Measurements from ENCODE around the gene LILRA2.
"Not testable (repeated sequence)": the region's sequence is repeated elsewhere in the genome, so short reads cannot be mapped to it uniquely, and the experiment has no call there.

The LILRA2 gene

DNA sequence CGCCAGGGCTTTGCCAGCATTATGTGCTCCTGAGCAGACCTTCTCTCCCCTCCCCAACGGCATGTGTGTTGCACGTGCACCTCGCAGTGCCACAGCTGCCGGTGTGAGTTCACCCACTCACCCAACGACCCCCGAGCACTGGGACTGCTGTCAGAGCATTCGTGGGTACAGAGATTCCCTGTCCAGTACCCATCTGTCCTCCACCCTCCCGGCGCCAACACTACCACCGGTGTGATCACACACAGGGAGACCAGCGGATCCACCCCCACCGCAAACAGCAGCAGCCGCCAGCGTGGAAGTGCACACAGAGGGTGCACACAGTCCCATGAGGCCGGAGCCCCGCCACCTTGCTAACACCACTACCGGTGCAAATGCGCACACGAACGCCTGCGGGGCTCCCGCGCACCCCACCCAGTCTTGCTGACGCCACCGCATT is 35.8 kb downstream of the LILRA2 start:
- no peak for DNase-seq (ENCODE audit: low read depth, low spot score)
- Histone ChIP-seq H3K36me3 (ENCODE audit: insufficient read depth, low read length) (no peaks in the 10 kb centered on the region), H3K4me3 (no peak overlapping the region), H3K9ac (ENCODE audit: insufficient read length) (no peak overlapping the region), H3K9me3 (ENCODE audit: low read depth, low read length) (no peaks in the 10 kb centered on the region), H3K27ac (no peak overlapping the region)
- TF ChIP-seq FOXP2 (optimal IDR thresholded peaks at IDR 0.05; ENCODE audit: control extremely low read depth, extremely low read length, insufficient read depth) (no peak), POLR2AphosphoS5 (IDR thresholded peaks at IDR 0.05; ENCODE audit: borderline replicate concordance, low read depth, low read length) (no peak), EZH2 (IDR thresholded peaks at IDR 0.05) (no peak)

DNA sequence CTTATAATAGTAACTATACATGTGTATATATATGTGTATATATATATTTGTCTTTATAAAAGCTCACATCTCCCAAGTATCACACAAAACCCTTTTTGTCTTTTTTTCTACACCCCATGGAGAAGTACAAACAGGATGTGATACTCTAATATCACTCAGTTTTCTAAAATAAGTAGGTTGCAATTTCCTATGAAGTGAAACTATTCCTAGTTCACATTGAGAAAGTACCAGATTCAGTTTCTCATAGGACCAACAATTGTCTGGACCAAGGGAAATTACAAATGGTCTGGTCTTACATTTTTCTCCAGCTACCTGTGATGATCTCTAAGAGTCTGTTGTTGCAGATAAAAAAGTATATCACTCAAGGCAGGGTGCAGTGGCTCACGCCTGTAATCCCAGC is 38.8 kb downstream of the LILRA2 start:
- TF ChIP-seq POLR2AphosphoS5 (IDR thresholded peaks at IDR 0.05; ENCODE audit: borderline replicate concordance, low read depth, low read length) = no peak
- no peak for TF ChIP-seq FOXP2 (optimal IDR thresholded peaks at IDR 0.05; ENCODE audit: control extremely low read depth, extremely low read length, insufficient read depth)
- no peak for TF ChIP-seq EZH2 (IDR thresholded peaks at IDR 0.05)

DNA sequence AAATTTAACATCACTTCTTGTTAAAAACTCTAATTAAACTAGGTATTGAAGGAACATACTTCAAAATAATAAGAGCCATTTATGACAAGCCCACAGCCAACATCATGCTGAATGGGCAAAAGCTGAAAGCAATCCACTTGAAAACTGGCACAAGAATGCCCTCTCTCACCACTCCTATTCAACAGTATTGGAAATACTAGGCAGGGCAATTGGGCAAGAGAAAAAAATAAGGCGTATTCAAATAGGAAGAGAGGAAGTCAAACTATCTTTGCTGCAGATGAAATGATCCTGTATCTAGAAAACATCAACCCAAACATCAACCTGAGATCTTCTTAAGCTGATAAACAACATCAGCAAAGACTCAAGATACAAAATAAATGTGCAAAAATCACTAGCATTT is 41.1 kb downstream of the LILRA2 start:
- TF ChIP-seq FOXP2 (optimal IDR thresholded peaks at IDR 0.05; ENCODE audit: control extremely low read depth, extremely low read length, insufficient read depth) (no peak), EZH2 (IDR thresholded peaks at IDR 0.05) (no peak), POLR2AphosphoS5 (IDR thresholded peaks at IDR 0.05; ENCODE audit: borderline replicate concordance, low read depth, low read length) (no peak)
- Histone ChIP-seq H3K27ac (no peak overlapping the region), H3K9me3 (ENCODE audit: low read depth, low read length) (no peaks in the 10 kb centered on the region), H3K4me3 (no peak overlapping the region), H3K9ac (ENCODE audit: insufficient read length) (no peak overlapping the region), H3K36me3 (ENCODE audit: insufficient read depth, low read length) (no peaks in the 10 kb centered on the region)
- no peak for DNase-seq (ENCODE audit: low read depth, low spot score)

More for the DNA sequence above, 38.8 kb downstream of the LILRA2 start:
- no peak overlapping the region for H3K27ac ChIP-seq
- no peak overlapping the region for H3K9ac ChIP-seq (ENCODE audit: insufficient read length)
- no peaks in the 10 kb centered on the region for H3K36me3 ChIP-seq (ENCODE audit: insufficient read depth, low read length)
- no peak for DNase-seq (ENCODE audit: low read depth, low spot score)
- no peak overlapping the region for H3K4me3 ChIP-seq
- H3K9me3 ChIP-seq (ENCODE audit: low read depth, low read length) = no peaks in the 10 kb centered on the region

DNA sequence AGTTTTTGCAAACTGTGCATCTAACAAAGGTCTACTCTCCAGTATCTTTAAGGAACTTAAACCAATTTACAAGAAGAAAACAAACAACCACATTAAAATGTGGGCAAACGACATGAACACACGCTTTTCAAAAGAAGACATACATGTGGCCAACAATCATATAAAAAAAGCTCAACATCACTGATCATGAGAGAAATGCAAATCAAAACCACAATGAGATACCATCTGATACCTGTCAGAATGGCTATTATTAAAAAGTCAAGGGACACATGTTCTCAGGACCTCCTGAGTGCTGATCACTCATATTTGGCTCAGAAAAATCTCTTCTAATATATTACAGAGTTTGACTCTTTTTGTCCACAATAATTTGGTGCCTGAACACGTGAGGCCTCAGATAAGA is 42.5 kb downstream of the LILRA2 start:
- Histone ChIP-seq H3K9ac (ENCODE audit: insufficient read length) (no peak overlapping the region), H3K9me3 (ENCODE audit: low read depth, low read length) (no peaks in the 10 kb centered on the region), H3K27ac (no peak overlapping the region), H3K4me3 (no peak overlapping the region), H3K36me3 (ENCODE audit: insufficient read depth, low read length) (no peaks in the 10 kb centered on the region)
- no peak for DNase-seq (ENCODE audit: low read depth, low spot score)
- TF ChIP-seq FOXP2 (optimal IDR thresholded peaks at IDR 0.05; ENCODE audit: control extremely low read depth, extremely low read length, insufficient read depth) (no peak), EZH2 (IDR thresholded peaks at IDR 0.05) (no peak), POLR2AphosphoS5 (IDR thresholded peaks at IDR 0.05; ENCODE audit: borderline replicate concordance, low read depth, low read length) (no peak)

DNA sequence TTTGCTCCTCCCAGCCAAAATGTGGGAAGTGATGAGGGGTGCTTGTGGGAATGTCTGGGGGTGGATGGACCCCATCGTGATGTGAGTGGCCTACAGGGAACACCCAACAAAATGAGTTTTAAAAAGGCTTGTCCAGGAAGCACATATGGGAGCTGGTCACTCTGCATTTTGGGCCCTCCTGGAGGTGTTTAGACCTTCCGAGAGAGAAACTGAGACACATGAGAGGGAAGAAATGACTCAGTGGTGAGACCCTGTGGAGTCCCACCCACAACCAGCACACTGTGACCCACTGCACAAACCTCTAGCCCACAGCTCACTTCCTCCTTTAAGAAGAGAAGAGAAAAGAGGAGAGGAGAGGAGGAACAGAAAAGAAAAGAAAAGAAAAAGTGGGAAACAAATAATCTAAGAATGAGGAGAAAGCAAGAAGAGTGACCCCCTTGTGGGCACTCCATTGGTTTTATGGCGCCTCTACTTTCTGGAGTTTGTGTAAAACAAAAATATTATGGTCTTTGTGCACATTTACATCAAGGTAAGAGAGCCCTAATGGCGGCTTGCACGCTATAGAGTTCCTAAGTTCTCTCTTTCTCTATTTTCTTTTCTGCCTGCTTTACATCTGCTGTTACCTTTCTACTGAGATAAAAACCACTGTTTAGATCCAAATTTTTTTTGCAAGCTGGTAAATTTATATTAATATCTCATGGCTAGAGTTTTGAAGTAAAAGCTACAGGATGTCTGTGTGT is 43.4 kb downstream of the LILRA2 start:
- no peak for DNase-seq (ENCODE audit: low read depth, low spot score)
- no peaks in the 10 kb centered on the region for H3K36me3 ChIP-seq (ENCODE audit: insufficient read depth, low read length)
- H3K4me3 ChIP-seq = no peak overlapping the region
- no peak overlapping the region for H3K9ac ChIP-seq (ENCODE audit: insufficient read length)
- no peaks in the 10 kb centered on the region for H3K9me3 ChIP-seq (ENCODE audit: low read depth, low read length)
- TF ChIP-seq EZH2 (IDR thresholded peaks at IDR 0.05) (no peak), POLR2AphosphoS5 (IDR thresholded peaks at IDR 0.05; ENCODE audit: borderline replicate concordance, low read depth, low read length) (no peak)
- no peak overlapping the region for H3K27ac ChIP-seq

DNA sequence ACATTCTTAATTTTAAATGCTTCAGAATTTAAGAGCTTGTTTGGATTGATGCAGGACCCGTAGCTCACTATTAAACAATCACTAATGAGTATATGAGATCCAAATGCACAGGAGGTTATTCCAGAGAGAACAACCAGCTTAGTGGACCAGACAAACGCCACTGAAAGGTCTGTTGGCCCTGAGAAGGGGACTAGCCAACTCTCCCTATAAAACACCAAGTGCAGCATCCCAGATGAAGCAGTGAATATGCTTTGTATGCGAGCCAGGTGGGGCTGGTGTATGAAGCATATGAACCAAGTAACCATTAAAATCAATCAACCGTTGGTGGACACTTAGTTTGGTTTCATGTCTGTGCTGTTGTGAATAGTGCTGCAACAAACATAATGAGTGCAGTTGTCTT is 46.9 kb downstream of the LILRA2 start:
- H3K4me3 ChIP-seq = no peak overlapping the region
- H3K36me3 ChIP-seq (ENCODE audit: insufficient read depth, low read length) = no peaks in the 10 kb centered on the region
- TF ChIP-seq EZH2 (IDR thresholded peaks at IDR 0.05) (no peak), FOXP2 (optimal IDR thresholded peaks at IDR 0.05; ENCODE audit: control extremely low read depth, extremely low read length, insufficient read depth) (no peak), POLR2AphosphoS5 (IDR thresholded peaks at IDR 0.05; ENCODE audit: borderline replicate concordance, low read depth, low read length) (no peak)
- DNase-seq (ENCODE audit: low read depth, low spot score) = no peak
- H3K27ac ChIP-seq = no peak overlapping the region
- no peak overlapping the region for H3K9ac ChIP-seq (ENCODE audit: insufficient read length)
- H3K9me3 ChIP-seq (ENCODE audit: low read depth, low read length) = no peaks in the 10 kb centered on the region

DNA sequence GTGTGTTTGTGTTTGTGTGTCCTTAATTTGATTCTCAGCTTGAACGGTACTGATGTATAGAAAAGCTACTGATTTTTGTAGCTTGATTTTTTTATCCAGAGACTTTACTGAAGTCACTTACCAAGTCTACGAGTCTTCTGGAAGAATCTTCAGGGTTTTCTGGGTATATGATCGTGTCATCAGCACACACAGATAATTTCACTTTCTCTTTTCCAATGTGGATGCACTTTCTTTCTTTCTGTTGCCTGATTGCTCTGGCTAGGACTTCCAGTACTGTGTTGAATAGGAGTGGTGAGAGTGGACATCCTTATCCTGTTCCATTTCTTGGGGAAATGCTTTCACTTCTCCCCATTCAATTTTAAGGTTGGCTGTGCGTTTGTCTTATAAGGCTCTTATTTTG is 48.8 kb downstream of the LILRA2 start:
- H3K9ac ChIP-seq (ENCODE audit: insufficient read length) = no peak overlapping the region
- DNase-seq (ENCODE audit: low read depth, low spot score) = no peak
- H3K9me3 ChIP-seq (ENCODE audit: low read depth, low read length) = no peaks in the 10 kb centered on the region
- no peak overlapping the region for H3K4me3 ChIP-seq
- TF ChIP-seq FOXP2 (optimal IDR thresholded peaks at IDR 0.05; ENCODE audit: control extremely low read depth, extremely low read length, insufficient read depth) (no peak), POLR2AphosphoS5 (IDR thresholded peaks at IDR 0.05; ENCODE audit: borderline replicate concordance, low read depth, low read length) (no peak), EZH2 (IDR thresholded peaks at IDR 0.05) (no peak)
- no peak overlapping the region for H3K27ac ChIP-seq
- no peaks in the 10 kb centered on the region for H3K36me3 ChIP-seq (ENCODE audit: insufficient read depth, low read length)

DNA sequence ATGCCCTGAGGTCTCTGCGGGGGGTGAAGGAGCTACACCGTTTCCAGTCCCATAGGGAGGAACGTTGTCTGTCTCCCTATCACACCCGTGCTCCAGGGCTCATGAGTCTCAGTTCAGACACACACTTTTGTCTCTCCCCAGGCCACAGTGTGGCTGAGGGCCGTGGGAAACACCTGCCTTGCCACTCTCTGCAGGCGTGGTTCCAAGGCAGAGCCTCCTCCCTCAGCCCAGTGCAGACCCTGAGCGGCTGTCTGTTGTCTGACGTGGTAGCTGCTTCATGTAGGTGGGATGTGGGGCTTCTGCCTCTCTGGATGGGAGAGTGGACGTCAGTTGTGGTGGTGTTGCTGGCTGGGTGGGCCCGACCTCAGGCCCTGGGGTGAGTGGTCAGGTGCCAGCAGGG is 50.6 kb downstream of the LILRA2 start:
- H3K4me3 ChIP-seq; H3K9me3 ChIP-seq (ENCODE audit: low read depth, low read length); H3K9ac ChIP-seq (ENCODE audit: insufficient read length); DNase-seq (ENCODE audit: low read depth, low spot score); H3K27ac ChIP-seq; H3K36me3 ChIP-seq (ENCODE audit: insufficient read depth, low read length): not testable (repeated sequence)

DNA sequence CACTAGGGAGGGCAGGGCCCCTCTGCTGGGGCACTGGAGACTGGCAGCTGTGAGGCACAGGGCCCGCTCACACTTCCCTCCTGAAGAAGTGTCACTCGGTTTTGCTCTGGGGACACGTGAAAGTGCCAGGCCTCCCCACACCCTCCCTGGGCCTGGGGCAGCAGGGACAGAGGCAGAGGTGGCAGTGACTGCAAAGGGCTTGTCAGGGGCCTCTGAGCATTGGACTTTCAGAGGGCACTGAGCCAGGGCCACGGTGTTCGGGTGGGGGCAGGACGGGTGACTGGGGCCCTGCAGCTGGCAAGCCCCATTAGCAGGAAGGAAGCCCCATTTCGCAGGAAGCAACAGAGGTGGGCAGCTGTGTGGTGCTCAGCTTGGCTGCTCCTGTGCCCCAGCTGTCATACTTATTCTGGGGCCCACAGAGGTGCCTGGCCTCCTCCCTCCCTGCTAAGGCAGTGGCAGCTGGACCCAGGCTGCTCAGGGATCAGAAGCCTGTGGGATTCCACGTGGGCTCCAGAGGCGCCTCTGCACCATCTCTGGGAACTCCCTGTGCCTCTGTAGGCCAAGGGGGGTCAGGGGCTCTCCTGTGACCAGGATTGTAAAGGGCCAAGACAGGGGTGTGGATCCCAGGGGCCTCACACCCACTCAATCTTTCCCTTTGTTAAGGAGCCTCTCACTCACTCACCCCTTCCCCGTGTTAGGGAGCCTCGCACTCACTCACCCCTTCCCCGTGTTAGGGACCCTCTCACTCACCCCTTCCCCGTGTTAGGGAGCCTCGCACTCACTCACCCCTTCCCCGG is 51.5 kb downstream of the LILRA2 start:
- H3K36me3 ChIP-seq (ENCODE audit: insufficient read depth, low read length); H3K9ac ChIP-seq (ENCODE audit: insufficient read length); H3K27ac ChIP-seq; DNase-seq (ENCODE audit: low read depth, low spot score); H3K9me3 ChIP-seq (ENCODE audit: low read depth, low read length); H3K4me3 ChIP-seq: not testable (repeated sequence)
